SK-N-SH (cell line): ENCODE measurements around the gene RRAGC.
"Not testable (repeated sequence)": the region's sequence is repeated elsewhere in the genome, so short reads cannot be mapped to it uniquely, and the experiment has no call there.

Source experiments
- CHD2 ChIP-seq: fragments of 150-350 bp; IDR thresholded peaks from 2 replicates; pipeline ENCODE4 v1.6.1; 2018; ENCODE audit warnings: low read length; ENCODE audit not compliant: partially characterized antibody
- CTCF ChIP-seq: fragments of 200-600 bp; sonication (generic); IDR thresholded peaks from 2 replicates; pipeline ENCODE4 v1.6.1; 2017; ENCODE audit warnings: antibody characterized with exemption, mild to moderate bottlenecking, moderate library complexity
- EP300 ChIP-seq, 2 experiments: IDR thresholded peaks; 2 replicates each; pipeline versions ENCODE4 v1.4.0 to v1.6.1; 2012; ENCODE audit warnings: borderline replicate concordance in 1 of 2, low read depth in 1 of 2, low read length in 1 of 2
- JUND ChIP-seq: IDR thresholded peaks from 2 replicates; pipeline ENCODE4 v1.4.0; 2012
- MAX ChIP-seq: IDR thresholded peaks from 2 replicates; pipeline ENCODE4 v1.4.0; 2012; ENCODE audit warnings: low read depth
- MXI1 ChIP-seq: IDR thresholded peaks from 2 replicates; pipeline ENCODE4 v1.6.1; 2012; ENCODE audit warnings: mild to moderate bottlenecking, low read depth, low read length, improper control_type of control experiment
- POLR2AphosphoS5 ChIP-seq: IDR thresholded peaks from 2 replicates; pipeline ENCODE4 v1.6.1; 2012; ENCODE audit warnings: low read depth, low read length
- RXRA ChIP-seq: IDR thresholded peaks from 2 replicates; pipeline ENCODE4 v1.4.0; 2012; ENCODE audit warnings: low read depth, mild to moderate bottlenecking, borderline replicate concordance
- SIN3A ChIP-seq: IDR thresholded peaks from 2 replicates; pipeline ENCODE4 v1.6.1; 2012; ENCODE audit warnings: low read depth, mild to moderate bottlenecking, low read length, moderate library complexity, borderline replicate concordance
- SMC3 ChIP-seq: IDR thresholded peaks from 2 replicates; pipeline ENCODE4 v1.6.1; 2012; ENCODE audit warnings: low read depth, low read length, improper control_type of control experiment
- TAF1 ChIP-seq: IDR thresholded peaks from 2 replicates; pipeline ENCODE4 v1.6.1; 2012; ENCODE audit warnings: low read depth, mild to moderate bottlenecking, low read length, moderate library complexity, borderline replicate concordance
- TCF12 ChIP-seq: IDR thresholded peaks from 2 replicates; pipeline ENCODE4 v1.4.0; 2012
- USF2 ChIP-seq: fragments of 150-350 bp; IDR thresholded peaks from 2 replicates; pipeline ENCODE4 v1.6.1; 2017; ENCODE audit warnings: antibody characterized with exemption, low read length, low read depth, borderline replicate concordance
- YY1 ChIP-seq: IDR thresholded peaks from 2 replicates; pipeline ENCODE4 v1.4.0; 2012; ENCODE audit warnings: low read depth, mild to moderate bottlenecking

- not testable (repeated sequence) for TF ChIP-seq POLR2AphosphoS5; CTCF; SIN3A; MXI1; EP300 (IDR thresholded peaks at IDR 0.05; ENCODE audit: borderline replicate concordance in 1 of 2, low read depth in 1 of 2, low read length in 1 of 2); SMC3; JUND; TCF12; CHD2; TAF1; MAX; YY1; RXRA; USF2
Observed at GRCh38 chr1:38811466-38811865, 48.1 kb downstream of the RRAGC start.
